WTC11 (cell line): ENCODE measurements around the gene IL36RN. TPM values are rescaled to one million over a fixed set of nuclear protein-coding genes. Genes with fewer than 3 reads are reported as not detected.

ENCODE experiments used
- ATAC-seq: fragments of 200-7000 bp; cut with Tn5 transposase; 2 replicates; pipeline ENCODE4 v1.10.0; 2021; ENCODE audit warnings: mild to moderate bottlenecking, moderate library complexity
- CTCF ChIA-PET: fragments of 300-600 bp; sonication (Branson Sonifier 250); formaldehyde crosslinking; loops from one replicate; lab custom pipeline; 2021; ENCODE audit warnings: antibody characterized with exemption; lab: Charles Lee
- POLR2A ChIA-PET: fragments of 350-600 bp; sonication (Branson Sonifier 250); formaldehyde crosslinking; loops from one replicate; lab custom pipeline; 2021; ENCODE audit warnings: antibody characterized with exemption; lab: Charles Lee
- DNase-seq: peaks from one replicate; pipeline ENCODE4 v3.0.0; 2021; ENCODE audit warnings: low spot score
- H3K27ac Mint-ChIP-seq: 2 replicates; pipeline ENCODE4 v1.8.0; 2021; ENCODE audit warnings: mixed read lengths
- H3K27me3 Mint-ChIP-seq: 2 replicates; pipeline ENCODE4 v1.8.0; 2021; ENCODE audit warnings: low read depth, mild to moderate bottlenecking, moderate library complexity, mixed read lengths
- H3K36me3 Mint-ChIP-seq: 2 replicates; pipeline ENCODE4 v1.8.0; 2021; ENCODE audit warnings: mixed read lengths
- H3K4me1 Mint-ChIP-seq: 2 replicates; pipeline ENCODE4 v1.8.0; 2022; ENCODE audit warnings: mixed read lengths
- H3K4me3 Mint-ChIP-seq: 2 replicates; pipeline ENCODE4 v1.8.0; 2021; ENCODE audit warnings: mild to moderate bottlenecking, moderate library complexity, mixed read lengths
- H3K9me3 Mint-ChIP-seq: 2 replicates; pipeline ENCODE4 v1.8.0; 2021; ENCODE audit warnings: mixed read lengths
- ETV6 ChIP-seq: sonication (generic); formaldehyde crosslinking; IDR thresholded peaks from 2 replicates; pipeline ENCODE4 v1.8.1; 2022; ENCODE audit warnings: mild to moderate bottlenecking, missing genetic modification reagents
- HMGXB4 ChIP-seq: sonication (generic); formaldehyde crosslinking; IDR thresholded peaks from 2 replicates; pipeline ENCODE4 v1.8.1; 2023; ENCODE audit warnings: mild to moderate bottlenecking, moderate library complexity, missing genetic modification reagents
- KAT7 ChIP-seq: sonication (generic); formaldehyde crosslinking; IDR thresholded peaks from 2 replicates; pipeline ENCODE4 v1.8.1; 2023; ENCODE audit warnings: missing genetic modification reagents, mild to moderate bottlenecking, borderline replicate concordance
- NR1H2 ChIP-seq: sonication (generic); formaldehyde crosslinking; IDR thresholded peaks from 2 replicates; pipeline ENCODE4 v1.9.0; 2021; ENCODE audit warnings: mild to moderate bottlenecking, moderate library complexity, missing genetic modification reagents
- PRDM15 ChIP-seq: sonication (generic); formaldehyde crosslinking; IDR thresholded peaks from 2 replicates; pipeline ENCODE4 v1.8.0; 2022; ENCODE audit warnings: missing genetic modification reagents
- RORB ChIP-seq: fragments of 250-450 bp; sonication (Bioruptor Pico); IDR thresholded peaks from 2 replicates; pipeline ENCODE4 v1.9.0; 2021; ENCODE audit warnings: mild to moderate bottlenecking
- SMAD4 ChIP-seq: sonication (generic); formaldehyde crosslinking; IDR thresholded peaks from 2 replicates; pipeline ENCODE4 v1.8.0; 2022; ENCODE audit warnings: mild to moderate bottlenecking, missing genetic modification reagents
- USF2 ChIP-seq: sonication (generic); formaldehyde crosslinking; IDR thresholded peaks from 2 replicates; pipeline ENCODE4 v1.8.1; 2023; ENCODE audit warnings: mild to moderate bottlenecking, missing genetic modification reagents, moderate library complexity
- ZNF138 ChIP-seq: sonication (generic); formaldehyde crosslinking; conservative IDR thresholded peaks from 2 replicates; pipeline ENCODE4 v1.8.1; 2022; ENCODE audit warnings: mild to moderate bottlenecking, moderate library complexity, missing genetic modification reagents
- ZNF219 ChIP-seq: sonication (generic); formaldehyde crosslinking; IDR thresholded peaks from 2 replicates; pipeline ENCODE4 v1.8.0; 2023; ENCODE audit warnings: missing genetic modification reagents, mild to moderate bottlenecking, borderline replicate concordance
- ZNF232 ChIP-seq: sonication (generic); formaldehyde crosslinking; IDR thresholded peaks from 2 replicates; pipeline ENCODE4 v1.8.0; 2022; ENCODE audit warnings: mild to moderate bottlenecking, missing genetic modification reagents
- ZNF263 ChIP-seq: sonication (generic); formaldehyde crosslinking; IDR thresholded peaks from 2 replicates; pipeline ENCODE4 v1.8.1; 2022; ENCODE audit warnings: low read depth, mild to moderate bottlenecking, moderate library complexity, missing genetic modification reagents
- ZSCAN18 ChIP-seq: fragments of 250-450 bp; sonication (Bioruptor Pico); IDR thresholded peaks from 2 replicates; pipeline ENCODE4 v2.1.2; 2022; ENCODE audit warnings: mild to moderate bottlenecking, moderate library complexity
- total RNA-seq: library from RNA; stranded (reverse); gene quantifications from 3 replicates; pipeline ENCODE4 v1.2.3, GENCODE V29; 2021

Gene IL36RN
- total RNA-seq, 1 experiment from 2014 or later: not detected

GRCh38 chr2:113113807-113114206 lies 54.8 kb downstream of the IL36RN start:
- ChIA-PET POLR2A (no interaction called here), CTCF (no interaction called here)
- no peak for ATAC-seq
- H3K27ac Mint-ChIP-seq: no peak overlapping the region
- TF ChIP-seq ZNF232 (CRISPR knock-in tag) (no peak), ETV6 (no peak), KAT7 (CRISPR knock-in tag) (no peak), ZNF219 (CRISPR knock-in tag) (no peak), USF2 (CRISPR knock-in tag) (no peak), HMGXB4 (no peak), ZNF138 (CRISPR knock-in tag) (no peak), SMAD4 (CRISPR knock-in tag) (no peak), RORB (CRISPR knock-in tag) (no peak), ZNF263 (no peak), PRDM15 (no peak), NR1H2 (CRISPR knock-in tag) (no peak), ZSCAN18 (CRISPR knock-in tag) (no peak)
- H3K9me3 Mint-ChIP-seq: no peaks in the 10 kb centered on the region
- no peaks in the 10 kb centered on the region for H3K36me3 Mint-ChIP-seq
- no peak for DNase-seq
- no peak overlapping the region for H3K4me3 Mint-ChIP-seq
- H3K4me1 Mint-ChIP-seq: no peaks in the 10 kb centered on the region
- no peaks in the 10 kb centered on the region for H3K27me3 Mint-ChIP-seq

Other genes starting within 250 kb of the IL36RN start
- gene IL1B, start 222.4 kb upstream of the IL36RN start, total RNA-seq: not detected in 3 replicates
- 0.30 to 0.48 TPM in 2 of 3 replicates, not detected in the other for gene IL37, start 148.0 kb upstream of the IL36RN start, total RNA-seq
- gene IL36G, start 81.2 kb upstream of the IL36RN start, total RNA-seq: 0.32 TPM in 1 of 3 replicates, not detected in the others
- not detected in 3 replicates for gene IL36A, start 53.7 kb upstream of the IL36RN start, total RNA-seq
- gene IL36B, start 6.3 kb upstream of the IL36RN start, total RNA-seq: not detected in 3 replicates
- gene IL1F10, start 8.8 kb downstream of the IL36RN start, total RNA-seq: not detected in 3 replicates
- not detected in 3 replicates for gene IL1RN, start 68.4 kb downstream of the IL36RN start, total RNA-seq
- 1.5 to 2.7 TPM (median 2.3 TPM) in 3 replicates for gene PSD4, start 114.8 kb downstream of the IL36RN start, total RNA-seq
- gene PAX8, start 219.7 kb downstream of the IL36RN start, total RNA-seq: 0.27 to 0.66 TPM (median 0.35 TPM) in 3 replicates